GM11168 (cell line): ENCODE measurements around the gene MAP4K1.

Experiments
- in situ Hi-C: fragments of 300-500 bp; cut with MboI; formaldehyde crosslinking; loops from one replicate; pipeline ENCODE4 v1.12.0; 2022; ENCODE audit warnings: low sequenced_read_pairs; ENCODE audit not compliant: unreplicated experiment

MAP4K1 gene

DNA sequence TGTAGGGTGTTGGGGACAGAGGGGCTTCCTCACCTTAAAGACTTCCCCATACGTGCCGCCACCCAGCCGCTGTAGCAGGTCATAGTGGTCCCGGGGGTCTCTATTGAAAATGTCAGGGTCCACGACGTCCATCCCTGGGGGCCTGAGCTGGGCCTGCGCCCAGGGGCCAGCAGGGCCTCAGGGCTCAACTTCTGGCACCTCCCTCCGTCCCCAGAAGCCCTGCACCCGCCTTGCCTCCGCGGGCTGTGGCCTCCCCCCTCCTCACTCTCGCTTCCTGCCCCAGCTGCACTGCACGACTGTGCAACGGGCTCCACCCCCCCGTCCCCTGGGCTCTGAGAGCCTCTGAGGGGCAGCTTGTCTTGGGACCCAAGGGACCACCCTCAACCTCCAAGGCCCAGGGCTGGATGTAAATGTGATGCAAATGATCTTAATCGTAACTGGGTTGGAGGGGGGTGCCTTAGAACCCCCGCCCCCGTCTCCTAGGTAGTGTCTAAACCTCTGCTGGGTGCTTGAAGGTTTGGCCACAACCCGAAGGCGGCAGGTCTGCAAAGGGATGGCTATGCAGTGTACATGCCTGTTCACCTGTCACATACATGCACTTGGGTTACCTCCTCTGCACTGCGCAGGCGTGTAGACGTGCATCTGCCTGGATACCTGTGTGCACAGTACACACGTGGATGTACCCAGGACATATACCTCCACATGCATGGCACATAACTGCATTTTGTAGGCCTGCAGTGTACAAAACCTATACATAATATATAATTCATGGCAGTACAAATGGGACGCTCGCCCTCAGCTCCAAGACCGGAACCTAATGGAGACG, at the start of gene MAP4K1:
TSS of gene MAP4K1 (minus strand) at position 190 of the 826 bp plus-strand sequence. CDS start at position 132, 58 bp downstream.
- in situ Hi-C loops: no loop called here

DNA sequence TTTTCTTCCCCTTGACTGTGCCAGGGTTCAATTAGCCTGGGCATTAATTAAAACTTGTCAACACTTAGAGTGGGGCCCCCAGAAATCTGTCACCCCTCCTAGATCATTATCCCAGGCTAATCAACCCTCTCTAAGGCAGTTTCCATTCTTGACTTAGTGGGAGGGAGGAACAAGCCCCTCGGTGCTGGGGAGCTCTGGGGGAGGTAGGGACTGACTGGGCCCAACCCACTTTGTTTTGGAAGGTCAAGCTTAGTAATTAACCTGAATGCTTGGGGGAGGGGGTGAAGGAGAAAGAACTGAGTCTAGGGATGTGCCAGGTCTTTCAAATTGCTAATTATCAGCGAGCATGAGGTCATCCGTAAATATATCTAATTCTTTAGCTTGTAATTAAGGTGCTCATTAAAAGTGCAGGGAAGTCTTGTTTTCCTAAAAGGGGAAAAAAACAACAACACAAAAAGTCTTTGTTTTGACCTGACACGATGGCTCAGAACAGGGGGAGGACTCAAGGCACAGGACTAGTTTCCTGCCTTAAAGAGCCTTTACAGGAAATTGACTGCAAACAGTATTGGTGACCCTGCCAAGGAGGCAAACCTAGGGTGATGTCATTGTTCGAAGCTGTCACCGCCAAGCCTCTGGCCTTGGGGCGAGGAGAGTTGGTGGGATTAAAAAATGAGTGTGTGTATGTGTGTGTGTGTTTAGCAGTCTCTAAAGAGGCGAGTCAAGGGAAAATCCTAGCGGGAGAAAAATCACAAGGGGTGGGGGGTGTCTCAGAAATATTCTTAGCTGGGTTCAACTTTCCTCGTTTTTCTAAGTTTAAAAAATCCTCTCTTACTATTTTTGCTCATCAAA, 49.1 kb upstream of the MAP4K1 start:
- in situ Hi-C loops: no loop called here

DNA sequence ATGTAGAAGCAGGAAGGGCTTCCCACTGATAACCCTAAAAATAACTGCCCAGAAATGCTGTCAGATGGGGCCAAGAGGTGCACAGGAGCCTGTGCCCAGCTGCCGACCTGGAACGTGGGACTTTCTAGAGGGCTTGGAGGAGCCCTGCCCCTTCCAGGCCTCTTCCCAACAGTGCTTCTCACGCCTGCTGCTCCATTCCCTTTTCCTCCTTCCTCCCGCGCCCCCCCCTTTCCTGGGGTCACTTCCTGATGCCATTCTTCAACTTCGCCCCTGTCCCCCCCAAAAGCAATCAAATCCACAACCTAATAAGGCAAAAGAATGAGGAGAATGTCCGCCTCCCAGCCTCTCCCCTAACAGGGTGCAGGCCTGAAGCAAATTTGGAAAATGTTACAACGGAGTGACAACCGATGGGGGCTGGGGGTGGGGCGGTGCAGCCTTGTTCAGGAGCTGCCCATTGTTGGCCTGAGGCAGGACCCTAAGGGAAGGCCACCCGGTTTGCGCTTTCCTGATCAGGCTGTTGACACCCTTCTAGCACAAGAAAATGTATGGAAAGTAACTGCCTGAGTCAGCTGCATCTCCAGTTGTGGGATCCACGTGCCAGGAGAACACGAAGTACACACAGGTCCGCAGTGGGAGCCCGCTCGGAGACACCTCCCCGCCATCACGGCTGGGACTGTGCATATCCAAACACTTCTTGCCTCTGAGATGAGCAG, 48.4 kb upstream of the MAP4K1 start:
- in situ Hi-C loops: no loop called here

DNA sequence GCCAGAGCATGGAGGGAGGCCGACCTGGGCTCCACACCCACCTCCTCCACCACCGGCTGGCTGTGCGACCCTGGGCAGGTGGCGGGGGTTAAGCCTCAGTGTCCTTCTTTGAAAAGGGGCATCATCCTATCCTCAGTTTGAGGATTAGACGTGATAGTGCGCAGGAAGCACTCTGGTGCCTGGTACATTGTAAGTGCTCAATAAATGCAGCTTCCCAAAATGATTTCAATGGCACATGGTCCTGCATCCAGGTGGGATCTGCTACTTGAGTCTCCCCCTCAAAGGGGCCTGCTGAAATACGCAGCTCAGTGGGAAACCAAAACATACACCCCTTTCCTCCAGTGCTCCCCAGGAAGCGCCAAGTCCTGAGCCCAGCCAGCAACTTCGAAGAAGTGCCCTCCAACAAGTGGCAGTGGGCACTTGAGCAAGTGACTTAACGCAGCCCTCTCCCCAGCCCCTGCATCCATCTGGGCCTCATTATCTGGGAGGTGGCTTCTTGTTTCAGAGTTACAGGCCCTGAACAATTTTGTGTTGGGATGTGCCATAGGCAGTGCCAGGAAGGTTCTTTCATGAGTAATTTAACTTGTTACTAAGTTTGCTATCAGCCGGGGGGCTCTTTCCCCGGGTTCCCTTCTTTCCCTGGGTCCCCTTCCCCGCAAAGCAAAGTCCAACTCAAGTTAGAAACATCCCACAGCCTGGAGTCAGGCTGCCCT, 47.6 kb upstream of the MAP4K1 start:
- in situ Hi-C loops: no loop called here

DNA sequence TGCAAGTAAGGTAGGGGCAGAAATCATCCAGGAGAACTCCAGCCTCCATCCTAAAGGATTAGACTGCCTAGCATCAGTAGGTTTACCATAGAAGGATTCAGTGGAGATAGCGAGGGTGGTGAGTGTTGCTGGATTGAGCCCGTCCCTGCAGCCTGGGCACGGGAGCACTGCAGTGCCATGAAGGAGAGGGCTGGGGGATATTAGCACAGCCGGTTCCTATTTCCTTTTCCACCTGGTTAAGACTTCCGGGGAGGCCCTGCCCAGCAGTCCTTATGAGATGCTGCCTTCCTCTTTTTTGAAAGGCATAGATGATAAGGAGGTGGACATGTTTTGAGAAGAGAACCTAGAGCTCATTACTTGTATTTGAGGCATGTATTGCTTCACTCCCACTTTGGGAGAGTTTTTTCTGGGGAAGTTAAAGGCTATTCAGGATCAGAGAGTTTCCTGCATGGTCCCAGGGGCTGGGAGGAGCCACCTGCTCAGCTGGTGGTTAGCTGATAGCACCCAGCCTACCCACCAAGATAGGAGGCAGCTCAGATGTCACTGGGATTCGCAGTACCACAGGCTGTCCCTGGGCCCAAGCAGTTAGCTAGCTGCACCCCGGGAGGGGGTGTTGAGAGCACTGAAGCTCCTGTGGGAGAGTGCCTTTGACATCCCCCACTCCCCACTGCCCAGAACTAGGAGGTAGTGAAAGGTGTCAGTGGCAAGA, 46.9 kb upstream of the MAP4K1 start:
- in situ Hi-C loops: no loop called here

DNA sequence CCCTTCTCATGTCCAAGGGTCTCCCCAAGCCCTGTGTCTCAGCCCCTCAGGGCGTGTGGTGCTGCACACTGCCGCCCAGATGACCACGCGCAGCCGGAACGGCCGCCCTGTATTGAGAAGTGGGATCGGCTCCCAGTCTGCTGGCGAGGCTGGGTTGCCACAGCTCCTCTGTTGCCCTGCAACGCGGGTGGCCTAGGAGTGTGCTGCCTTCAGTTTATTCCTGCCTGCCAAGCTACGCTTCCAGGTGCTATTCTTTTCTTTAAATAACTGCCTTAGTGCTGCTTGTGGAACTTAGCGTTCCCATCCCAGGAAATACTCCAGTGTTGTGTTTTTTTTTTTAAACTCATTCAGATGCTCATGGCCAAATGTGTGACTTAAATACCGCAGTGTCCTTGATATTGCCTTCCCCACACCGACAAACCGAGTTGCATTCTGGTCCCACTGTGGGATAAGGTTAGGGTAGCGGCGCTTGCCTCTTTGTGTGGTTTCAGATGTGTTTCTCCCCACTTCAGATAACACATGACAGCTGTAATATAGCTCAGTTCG, 46.3 kb upstream of the MAP4K1 start:
- in situ Hi-C loops: no loop called here

DNA sequence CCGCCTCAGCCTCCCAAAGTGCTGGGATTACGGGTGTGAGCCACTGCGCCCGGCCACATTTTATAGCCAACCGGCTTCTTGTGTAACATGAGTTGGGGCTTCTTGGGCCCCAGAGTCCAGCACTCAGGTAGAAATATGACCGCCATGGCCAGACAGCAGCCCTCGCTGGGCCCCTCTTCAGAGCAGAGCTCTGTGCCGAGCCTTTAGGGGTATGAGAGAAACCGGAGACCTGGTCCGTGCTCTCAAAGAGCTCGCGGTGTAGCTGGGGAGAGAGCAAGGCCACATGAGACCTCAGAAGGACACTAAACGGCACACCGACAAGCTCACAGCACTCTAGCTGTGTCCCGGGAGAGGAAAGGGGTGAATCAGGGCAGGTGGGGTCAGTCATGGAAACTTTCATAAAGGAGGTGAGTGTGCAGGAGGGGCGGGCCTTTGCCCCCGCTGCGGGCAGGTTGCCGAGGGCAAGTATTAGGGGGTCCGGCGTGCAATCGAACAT, 45.5 kb upstream of the MAP4K1 start:
- in situ Hi-C loops: no loop called here

DNA sequence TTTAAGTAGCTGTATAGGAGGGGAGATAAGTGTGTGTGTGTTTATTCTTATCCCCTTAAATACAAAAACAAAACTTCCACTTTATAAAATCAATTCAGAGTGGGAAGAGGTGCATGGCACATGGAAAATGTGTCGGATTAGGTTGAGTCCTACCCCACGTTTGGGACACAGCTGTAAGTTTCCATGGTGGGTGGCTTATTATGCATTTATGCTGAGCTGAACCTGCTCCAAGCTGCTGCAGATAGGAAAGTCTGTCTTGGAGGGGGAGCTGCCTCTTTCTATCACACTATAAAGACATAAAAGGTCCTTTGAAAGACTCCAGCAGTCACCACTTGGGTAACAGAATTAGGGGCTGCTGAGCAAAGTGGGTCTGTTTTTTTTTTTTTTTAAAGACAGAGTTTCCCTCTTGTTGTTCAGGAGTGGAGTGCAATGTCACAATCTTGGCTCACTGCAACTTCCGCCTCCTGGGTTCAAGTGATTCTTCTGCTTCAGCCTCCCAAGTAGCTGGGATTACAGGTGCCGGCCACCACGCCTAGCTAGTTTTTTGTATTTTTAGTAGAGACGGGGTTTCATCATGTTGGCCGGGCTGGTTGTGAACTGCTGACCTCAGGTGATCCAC, 44.9 kb upstream of the MAP4K1 start:
- in situ Hi-C loops: no loop called here

DNA sequence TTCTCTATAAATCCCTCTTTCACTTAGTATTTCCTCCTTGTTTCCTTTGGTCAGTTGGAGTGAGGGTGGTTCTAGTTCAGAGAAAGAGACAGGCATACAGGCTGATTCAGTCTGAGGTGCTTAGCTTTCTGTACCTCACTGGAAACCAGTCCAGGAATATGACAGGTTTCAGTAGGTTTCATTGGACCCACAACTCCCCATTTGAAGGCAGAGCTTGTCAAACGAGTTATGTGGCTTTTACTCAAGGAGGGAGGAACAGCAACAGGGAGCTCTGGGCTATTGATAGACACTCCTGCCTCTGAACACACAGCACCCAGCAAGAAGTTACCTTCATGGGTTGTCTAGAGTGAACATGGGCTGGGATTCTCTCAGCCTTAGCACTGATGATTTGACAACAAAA, 44.2 kb upstream of the MAP4K1 start:
- in situ Hi-C loops: no loop called here

DNA sequence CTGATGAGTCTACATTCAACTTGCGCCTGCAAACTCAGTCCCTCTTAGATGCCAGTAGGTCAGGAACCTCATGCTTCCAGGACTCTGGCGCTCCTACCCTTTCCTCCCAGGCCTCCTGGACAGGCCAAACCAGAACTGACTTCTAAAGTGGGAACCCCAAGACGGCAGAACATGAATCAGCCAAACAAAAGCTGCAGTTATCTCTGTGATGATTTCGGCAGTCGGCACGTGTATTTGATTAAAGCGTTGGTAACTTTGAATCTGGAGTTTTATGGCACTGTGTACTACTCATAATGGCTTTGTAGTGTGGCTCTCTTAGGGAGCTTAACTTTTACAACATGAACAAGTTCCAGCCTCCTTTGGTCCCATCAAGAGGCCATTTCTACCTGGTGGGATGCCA, 43.4 kb upstream of the MAP4K1 start:
- in situ Hi-C loops: no loop called here

DNA sequence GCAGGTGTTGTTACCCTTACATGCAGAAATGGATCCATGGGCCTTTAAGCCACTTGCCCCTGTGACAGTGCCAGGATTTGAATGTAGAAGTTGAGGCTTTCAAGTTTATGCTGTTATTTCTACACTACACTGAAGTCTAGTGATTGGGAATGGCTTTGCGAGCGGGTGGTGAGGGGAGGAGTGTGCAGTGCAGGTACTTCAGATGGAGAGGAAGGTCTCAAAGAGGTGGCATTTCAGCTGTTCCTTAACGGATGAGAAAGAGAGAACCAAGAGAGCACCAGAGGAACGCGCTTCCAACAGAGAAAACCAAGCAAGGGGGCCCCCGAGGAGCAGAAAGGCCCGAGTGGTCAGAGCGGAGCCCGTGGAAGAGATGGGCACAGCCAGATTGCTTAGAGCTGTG, 43.0 kb upstream of the MAP4K1 start:
- in situ Hi-C loops: no loop called here

DNA sequence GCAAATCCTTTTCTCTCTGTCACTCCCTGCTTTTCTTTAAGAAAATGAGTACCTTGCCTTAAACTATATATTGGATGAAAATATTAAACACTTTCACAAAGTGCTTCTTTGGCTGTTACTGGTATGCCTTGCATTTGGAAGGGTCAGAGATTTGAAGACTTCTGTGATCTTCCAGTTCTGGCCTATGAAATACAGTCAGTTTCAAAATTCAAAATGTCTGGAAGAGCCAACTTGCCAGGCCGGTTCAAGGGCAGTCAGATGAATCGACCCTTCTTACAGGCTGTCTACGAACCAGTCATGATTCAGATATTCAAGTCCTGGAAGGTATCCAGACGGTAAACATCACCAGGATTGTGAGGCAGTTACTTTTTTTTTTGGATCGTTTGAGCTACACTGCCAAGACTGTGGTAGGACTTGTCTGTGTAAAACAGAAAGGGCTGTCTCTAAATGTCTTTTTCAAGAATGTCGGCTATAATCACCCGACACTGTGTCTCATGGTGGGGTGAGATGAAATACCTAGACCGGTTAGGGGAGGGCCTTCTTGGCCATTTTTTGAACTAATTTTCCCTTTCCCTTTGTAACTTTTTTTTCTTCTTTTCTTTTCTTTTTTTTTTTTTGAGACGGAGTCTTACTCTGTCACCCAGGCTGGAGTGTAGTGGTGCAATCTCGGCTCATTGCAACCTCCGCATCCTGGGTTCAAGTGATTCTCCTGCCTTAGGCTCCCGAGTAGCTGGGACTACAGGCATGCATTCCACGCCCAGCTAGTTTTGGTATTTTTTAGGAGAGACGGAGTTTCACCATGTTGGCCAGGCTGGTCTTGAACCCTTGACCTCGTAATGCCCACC, 40.9 kb upstream of the MAP4K1 start:
- in situ Hi-C loops: no loop called here

DNA sequence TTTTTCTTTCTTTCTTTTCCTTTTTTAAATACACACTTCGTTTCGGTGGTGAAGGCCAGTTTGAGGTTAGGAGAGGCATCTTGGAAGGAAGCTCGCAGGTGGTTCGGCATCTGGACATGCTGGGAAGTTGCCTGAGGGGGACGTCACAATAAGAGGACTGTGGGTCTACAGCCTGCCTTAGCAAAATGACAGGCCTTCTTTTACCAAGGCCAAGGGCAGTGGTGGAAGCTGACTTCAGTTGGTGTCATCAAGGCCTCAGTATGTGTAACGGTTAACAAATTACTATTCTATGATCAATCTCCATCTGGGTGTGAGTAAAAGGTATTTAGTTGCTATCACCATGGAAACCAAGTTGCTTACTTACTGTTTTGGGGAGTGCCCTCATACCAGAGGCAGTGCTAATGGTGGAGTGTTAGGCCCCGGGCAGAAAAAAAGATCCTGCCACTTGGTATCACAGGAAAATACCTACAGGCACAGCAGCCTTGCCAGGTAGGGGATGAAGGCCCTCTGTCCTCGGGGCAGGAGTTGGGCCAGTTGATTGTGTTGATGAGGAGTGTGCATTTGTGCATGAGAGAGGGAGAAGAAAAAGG, 40.0 kb upstream of the MAP4K1 start:
- in situ Hi-C loops: no loop called here

DNA sequence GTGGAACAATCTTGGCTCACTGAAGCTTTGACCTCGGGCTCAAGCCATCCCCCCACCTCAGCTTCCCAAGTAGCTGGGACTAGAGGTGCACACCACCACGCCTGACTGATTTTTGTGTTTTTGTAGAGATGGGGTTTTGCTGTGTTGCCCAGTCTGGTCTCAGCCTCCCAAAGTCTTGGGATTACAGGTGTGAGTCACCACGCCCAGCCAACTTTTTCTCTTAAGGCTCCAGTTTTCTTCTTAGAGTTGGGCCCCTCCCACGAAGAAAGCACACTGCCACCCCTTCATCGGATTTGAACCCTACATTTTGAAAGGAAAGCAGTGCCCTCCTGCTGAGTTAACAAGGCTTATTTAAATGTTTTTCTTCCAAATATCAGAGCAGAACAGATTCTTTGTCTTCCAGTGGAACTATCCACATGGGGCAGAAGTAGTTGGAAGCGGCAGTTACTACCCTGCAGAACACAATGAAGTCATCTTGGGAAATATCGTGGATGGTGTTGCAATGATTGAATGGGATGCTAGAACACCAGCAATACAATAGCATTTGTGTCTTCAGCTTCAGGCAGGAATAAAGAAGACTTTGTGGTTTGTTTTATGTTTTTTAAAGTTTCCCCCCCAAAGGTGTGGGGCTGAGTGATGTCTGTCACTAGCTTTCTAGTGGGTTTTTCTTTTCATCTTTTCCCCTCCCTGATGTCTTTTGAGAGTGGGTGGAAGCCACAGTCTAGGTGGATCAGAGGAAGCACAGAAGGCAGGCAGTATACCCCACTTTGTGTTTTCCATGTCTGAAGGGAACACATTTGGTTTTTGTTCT, 38.6 kb upstream of the MAP4K1 start:
- in situ Hi-C loops: no loop called here

DNA sequence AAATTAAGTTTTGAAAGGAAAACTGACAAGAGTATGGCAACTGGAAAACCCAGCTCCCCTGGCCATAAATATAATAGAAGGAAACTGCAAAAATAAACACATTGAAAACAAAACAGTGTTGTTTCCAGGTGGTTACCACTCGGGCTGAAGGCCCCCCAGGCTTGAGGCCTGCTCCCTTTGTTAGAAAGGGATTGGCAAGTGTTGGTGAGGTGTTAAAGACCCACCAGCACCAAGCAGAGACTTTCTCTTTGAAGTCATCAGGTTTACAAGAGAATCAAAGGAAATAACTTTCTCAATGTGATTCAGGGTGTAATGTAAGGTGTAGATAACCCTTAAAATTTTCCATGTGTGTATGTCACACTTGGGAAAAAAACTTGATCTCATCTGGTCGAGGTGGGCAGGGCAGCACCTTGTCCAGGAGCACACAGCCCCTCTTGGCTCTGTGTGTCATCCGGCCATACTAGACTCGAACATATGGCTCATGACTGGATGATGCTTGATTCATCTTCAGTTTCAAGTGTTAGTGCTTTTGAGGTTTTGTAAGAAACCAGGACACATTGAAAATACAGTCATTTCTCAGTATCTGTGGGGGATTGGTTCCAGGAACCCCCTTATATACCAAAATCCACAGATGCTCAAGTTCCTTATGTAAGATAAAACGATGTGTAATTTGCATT, 37.5 kb upstream of the MAP4K1 start:
- in situ Hi-C loops: no loop called here

DNA sequence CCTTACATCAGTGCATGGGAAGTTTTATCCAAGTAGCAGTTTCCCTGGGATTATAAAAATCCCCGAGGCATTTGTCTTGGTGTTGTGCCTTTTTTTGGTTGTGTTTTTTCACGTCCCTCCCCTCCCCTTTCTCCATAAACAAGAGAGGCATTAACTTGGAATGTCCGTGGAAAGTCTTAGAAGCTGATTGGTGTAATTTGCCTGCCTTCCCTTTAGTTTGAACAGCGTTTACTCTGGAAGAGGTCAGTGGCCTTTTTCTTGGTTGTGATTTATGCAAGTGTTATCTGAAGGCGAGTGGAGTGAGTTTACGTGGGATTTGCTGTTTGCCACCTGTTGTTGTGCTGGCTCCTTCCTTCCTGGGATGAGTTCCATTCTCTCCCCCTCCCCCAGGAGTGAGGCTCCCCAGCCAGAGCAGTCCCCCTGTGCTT, 36.9 kb upstream of the MAP4K1 start:
- in situ Hi-C loops: no loop called here
